GM18868 (cell line): Measurements from ENCODE around the gene NUDT19.
"Not testable (repeated sequence)": the region's sequence is repeated elsewhere in the genome, so short reads cannot be mapped to it uniquely, and the experiment has no call there.

ENCODE experiments used
- ATAC-seq: cut with Tn5 transposase; IDR thresholded peaks from one replicate; pipeline ENCODE4 v1.9.1; 2021; ENCODE audit warnings: mild to moderate bottlenecking, moderate library complexity; ENCODE audit not compliant: unreplicated experiment

Gene NUDT19

GRCh38 chr19:32691291-32691951, at the start of gene NUDT19:
Gene NUDT19 (plus strand): TSS chr19:32691821. CDS start chr19:32691961, 140 bp downstream.
- ATAC-seq: peak; percentile 89

GRCh38 chr19:32642771-32643170, 48.9 kb upstream of the NUDT19 start:
- ATAC-seq: no peak

GRCh38 chr19:32646556-32646955, 45.1 kb upstream of the NUDT19 start:
- ATAC-seq: no peak

- ATAC-seq: no peak
These were observed 44.3 kb upstream of the NUDT19 start for GRCh38 chr19:32647361-32647760.

GRCh38 chr19:32649751-32650150, 41.9 kb upstream of the NUDT19 start:
- no peak for ATAC-seq

- ATAC-seq: no peak
These were observed 41.0 kb upstream of the NUDT19 start for GRCh38 chr19:32650671-32651070.

- no peak for ATAC-seq
These were observed 39.9 kb upstream of the NUDT19 start for GRCh38 chr19:32651729-32652140.

GRCh38 chr19:32652331-32652730, 39.3 kb upstream of the NUDT19 start:
- not testable (repeated sequence) for ATAC-seq

- no peak for ATAC-seq
These were observed 38.6 kb upstream of the NUDT19 start for GRCh38 chr19:32652894-32653598.

GRCh38 chr19:32653599-32653915, 38.1 kb upstream of the NUDT19 start:
- ATAC-seq: no peak

- ATAC-seq: not testable (repeated sequence)
These were observed 35.2 kb upstream of the NUDT19 start for GRCh38 chr19:32656379-32656778.

GRCh38 chr19:32658075-32658474, 33.5 kb upstream of the NUDT19 start:
- ATAC-seq: no peak

GRCh38 chr19:32658527-32658926, 33.1 kb upstream of the NUDT19 start:
- no peak for ATAC-seq

GRCh38 chr19:32661318-32661717, 30.3 kb upstream of the NUDT19 start:
- no peak for ATAC-seq

- ATAC-seq: no peak
These were observed 29.4 kb upstream of the NUDT19 start for GRCh38 chr19:32662186-32662585.

- no peak for ATAC-seq
These were observed 25.5 kb upstream of the NUDT19 start for GRCh38 chr19:32666084-32666483.

GRCh38 chr19:32669310-32669709, 22.3 kb upstream of the NUDT19 start:
- ATAC-seq: no peak

GRCh38 chr19:32671883-32672593, 19.6 kb upstream of the NUDT19 start:
- ATAC-seq: no peak

- no peak for ATAC-seq
These were observed 18.8 kb upstream of the NUDT19 start for GRCh38 chr19:32672841-32673240.

GRCh38 chr19:32673573-32673972, 18.0 kb upstream of the NUDT19 start:
- ATAC-seq: no peak

- no peak for ATAC-seq
These were observed 17.3 kb upstream of the NUDT19 start for GRCh38 chr19:32674153-32674930.
